ENCODE measurements around the gene KCNQ2.

Gene KCNQ2

GRCh38 chr20:63366390-63367365 is 105.8 kb downstream of the KCNQ2 start:
- Histone ChIP-seq H3K9ac (ENCODE audit: insufficient read length, low read depth) (no peak overlapping the region), H3K27me3 (ENCODE audit: insufficient read depth, insufficient read length) (peaks cover 4% of the 10 kb centered on the region), H3K9me3 (ENCODE audit: insufficient read depth, low read length) (no peaks in the 10 kb centered on the region), H3K4me3 (ENCODE audit: insufficient read length, low read depth) (no peak overlapping the region), H3K36me3 (ENCODE audit: insufficient read depth, insufficient read length, low read length) (no peaks in the 10 kb centered on the region), H3K4me1 (ENCODE audit: insufficient read depth, insufficient read length) (peaks cover 27% of the 10 kb centered on the region)
- DNase-seq (ENCODE audit: low read depth, low spot score) = no peak
- no peak for TF ChIP-seq YY1 (IDR thresholded peaks at IDR 0.05; ENCODE audit: insufficient read depth, insufficient read length)
- no peak for TF ChIP-seq SUZ12 (IDR thresholded peaks at IDR 0.05; ENCODE audit: extremely low read depth, insufficient read depth, insufficient read length)
- TF ChIP-seq ZNF274 (IDR thresholded peaks at IDR 0.05; ENCODE audit: low read depth, low read length) = no peak

- DNase-seq (ENCODE audit: low read depth, low spot score) = no peak
- TF ChIP-seq SUZ12 (IDR thresholded peaks at IDR 0.05; ENCODE audit: extremely low read depth, insufficient read depth, insufficient read length) = no peak
- TF ChIP-seq YY1 (IDR thresholded peaks at IDR 0.05; ENCODE audit: insufficient read depth, insufficient read length) = no peak
- TF ChIP-seq ZNF274 (IDR thresholded peaks at IDR 0.05; ENCODE audit: low read depth, low read length) = no peak
- no peaks in the 10 kb centered on the region for H3K36me3 ChIP-seq (ENCODE audit: insufficient read depth, insufficient read length, low read length)
- no peak overlapping the region for H3K9ac ChIP-seq (ENCODE audit: insufficient read length, low read depth)
- peaks cover 24% of the 10 kb centered on the region for H3K4me1 ChIP-seq (ENCODE audit: insufficient read depth, insufficient read length)
- H3K27me3 ChIP-seq (ENCODE audit: insufficient read depth, insufficient read length) = peaks cover 8% of the 10 kb centered on the region
- H3K9me3 ChIP-seq (ENCODE audit: insufficient read depth, low read length) = no peaks in the 10 kb centered on the region
- no peak overlapping the region for H3K4me3 ChIP-seq (ENCODE audit: insufficient read length, low read depth)
Measured at GRCh38 chr20:63365601-63366389, 106.7 kb downstream of the KCNQ2 start.

- Histone ChIP-seq H3K9ac (ENCODE audit: insufficient read length, low read depth) (no peak overlapping the region), H3K27me3 (ENCODE audit: insufficient read depth, insufficient read length) (peaks cover 16% of the 10 kb centered on the region), H3K4me1 (ENCODE audit: insufficient read depth, insufficient read length) (peaks cover 30% of the 10 kb centered on the region), H3K4me3 (ENCODE audit: insufficient read length, low read depth) (no peak overlapping the region), H3K9me3 (ENCODE audit: insufficient read depth, low read length) (no peaks in the 10 kb centered on the region), H3K36me3 (ENCODE audit: insufficient read depth, insufficient read length, low read length) (no peaks in the 10 kb centered on the region)
- TF ChIP-seq ZNF274 (IDR thresholded peaks at IDR 0.05; ENCODE audit: low read depth, low read length) (no peak), SUZ12 (IDR thresholded peaks at IDR 0.05; ENCODE audit: extremely low read depth, insufficient read depth, insufficient read length) (no peak), YY1 (IDR thresholded peaks at IDR 0.05; ENCODE audit: insufficient read depth, insufficient read length) (no peak)
- no peak for DNase-seq (ENCODE audit: low read depth, low spot score)
Measured at GRCh38 chr20:63364801-63365585, 107.5 kb downstream of the KCNQ2 start.

GRCh38 chr20:63363981-63364561 is 108.4 kb downstream of the KCNQ2 start:
- Histone ChIP-seq H3K9me3 (ENCODE audit: insufficient read depth, low read length) (no peaks in the 10 kb centered on the region), H3K9ac (ENCODE audit: insufficient read length, low read depth) (peak overlapping the region; percentile 32), H3K36me3 (ENCODE audit: insufficient read depth, insufficient read length, low read length) (no peaks in the 10 kb centered on the region), H3K4me3 (ENCODE audit: insufficient read length, low read depth) (no peak overlapping the region), H3K4me1 (ENCODE audit: insufficient read depth, insufficient read length) (peaks cover 22% of the 10 kb centered on the region), H3K27me3 (ENCODE audit: insufficient read depth, insufficient read length) (peaks cover 22% of the 10 kb centered on the region)
- DNase-seq (ENCODE audit: low read depth, low spot score) = no peak
- TF ChIP-seq SUZ12 (IDR thresholded peaks at IDR 0.05; ENCODE audit: extremely low read depth, insufficient read depth, insufficient read length) (no peak), ZNF274 (IDR thresholded peaks at IDR 0.05; ENCODE audit: low read depth, low read length) (no peak), YY1 (IDR thresholded peaks at IDR 0.05; ENCODE audit: insufficient read depth, insufficient read length) (no peak)

- DNase-seq (ENCODE audit: low read depth, low spot score) = no peak
- Histone ChIP-seq H3K4me1 (ENCODE audit: insufficient read depth, insufficient read length) (peaks cover 21% of the 10 kb centered on the region), H3K9me3 (ENCODE audit: insufficient read depth, low read length) (no peaks in the 10 kb centered on the region), H3K27me3 (ENCODE audit: insufficient read depth, insufficient read length) (peaks cover 22% of the 10 kb centered on the region), H3K4me3 (ENCODE audit: insufficient read length, low read depth) (no peak overlapping the region), H3K9ac (ENCODE audit: insufficient read length, low read depth) (no peak overlapping the region), H3K36me3 (ENCODE audit: insufficient read depth, insufficient read length, low read length) (no peaks in the 10 kb centered on the region)
- TF ChIP-seq SUZ12 (IDR thresholded peaks at IDR 0.05; ENCODE audit: extremely low read depth, insufficient read depth, insufficient read length) (no peak), ZNF274 (IDR thresholded peaks at IDR 0.05; ENCODE audit: low read depth, low read length) (no peak), YY1 (IDR thresholded peaks at IDR 0.05; ENCODE audit: insufficient read depth, insufficient read length) (no peak)
Measured at GRCh38 chr20:63363013-63363957, 109.2 kb downstream of the KCNQ2 start.

All from NT2/D1 (cell line).